OCI-LY7 (cell line): ENCODE results near the gene ELP1. TPM values are rescaled to one million over a fixed set of nuclear protein-coding genes. Genes with fewer than 3 reads are reported as not detected.

Source experiments
- BruUV-seq: library from RNA; stranded (reverse); fragments of 400-500 nt; replicated peaks from 2 replicates; lab custom pipeline; 2021; lab: Mats Ljungman, UMichigan
- CTCF ChIA-PET: fragments of 300-600 bp; sonication (Branson Sonifier 250); formaldehyde crosslinking; loops from one replicate; lab custom pipeline; 2022; ENCODE audit warnings: antibody characterized with exemption; ENCODE audit not compliant: unreplicated experiment; lab: Charles Lee
- POLR2A ChIA-PET: fragments of 300-600 bp; sonication (Branson Sonifier 250); formaldehyde crosslinking; loops from one replicate; lab custom pipeline; 2022; ENCODE audit warnings: antibody characterized with exemption; lab: Charles Lee
- DNase-seq: peaks from one replicate; pipeline ENCODE4 v3.0.0-alpha.2; 2015; ENCODE audit warnings: low spot score
- H2AFZ ChIP-seq: fragments of 200-600 bp; sonication (generic), shearing (Covaris generic); 2 replicates; pipeline ENCODE4 v1.6.1; 2014; ENCODE audit warnings: mild to moderate bottlenecking, antibody characterized with exemption, low read length, moderate library complexity
- H3K27ac ChIP-seq: fragments of 200-600 bp; sonication (generic); 2 replicates; pipeline ENCODE4 v1.5.1; 2014; ENCODE audit warnings: mixed run types, low read depth, mild to moderate bottlenecking, moderate library complexity, low read length, inconsistent platforms; ENCODE audit not compliant: poor library complexity, severe bottlenecking
- H3K36me3 ChIP-seq: fragments of 200-600 bp; sonication (generic); 2 replicates; pipeline ENCODE4 v1.6.1; 2014; ENCODE audit warnings: mild to moderate bottlenecking, antibody characterized with exemption, low read length, moderate library complexity, mixed read lengths; ENCODE audit not compliant: insufficient read depth
- H3K4me1 ChIP-seq: fragments of 200-600 bp; sonication (generic); 2 replicates; pipeline ENCODE4 v1.5.1; 2014; ENCODE audit warnings: mild to moderate bottlenecking, low read length; ENCODE audit not compliant: insufficient read depth, poor library complexity, severe bottlenecking
- H3K4me2 ChIP-seq: fragments of 200-600 bp; sonication (generic); 2 replicates; pipeline ENCODE4 v1.6.1; 2014; ENCODE audit warnings: mild to moderate bottlenecking, low read length
- H3K4me3 ChIP-seq: fragments of 200-600 bp; sonication (generic); 2 replicates; pipeline ENCODE4 v1.5.1; 2014; ENCODE audit warnings: mild to moderate bottlenecking, low read depth, low read length; ENCODE audit not compliant: poor library complexity, severe bottlenecking
- H3K79me2 ChIP-seq: fragments of 200-600 bp; sonication (generic); 2 replicates; pipeline ENCODE4 v1.6.1; 2016; ENCODE audit warnings: low read depth, mild to moderate bottlenecking, low read length, moderate library complexity, mixed read lengths; ENCODE audit not compliant: insufficient read depth
- H3K9me2 ChIP-seq: fragments of 200-600 bp; sonication (generic); 2 replicates; pipeline ENCODE4 v1.6.1; 2016; ENCODE audit warnings: mild to moderate bottlenecking, low read length, mixed read lengths; ENCODE audit not compliant: insufficient read depth
- H3K9me3 ChIP-seq: fragments of 200-600 bp; sonication (generic); 2 replicates; pipeline ENCODE4 v1.6.1; 2014; ENCODE audit warnings: mild to moderate bottlenecking, mixed run types, low read length, mixed read lengths
- H4K20me1 ChIP-seq: fragments of 200-600 bp; sonication (generic); 2 replicates; pipeline ENCODE4 v1.6.1; 2014; ENCODE audit warnings: mild to moderate bottlenecking, antibody characterized with exemption, low read length, moderate library complexity, mixed read lengths; ENCODE audit not compliant: insufficient read depth
- EZH2phosphoT487 ChIP-seq: fragments of 200-600 bp; sonication (generic); IDR thresholded peaks from 2 replicates; pipeline ENCODE4 v1.6.1; 2018; ENCODE audit warnings: low read depth, borderline replicate concordance, mild to moderate bottlenecking, mixed run types, antibody characterized with exemption, low read length, moderate library complexity, mixed read lengths
- intact Hi-C: fragments of 100-400 bp; cut with micrococcal nuclease; formaldehyde crosslinking; loops from one replicate; pipeline ENCODE4 v1.10.0; 2022; ENCODE audit not compliant: unreplicated experiment
- total RNA-seq, 2 experiments: library from RNA; depleted of rRNA in 1 of 2; stranded (reverse); fragments of >200 nt in 1 of 2; shearing (Covaris generic) in 1 of 2; gene quantifications; 2 replicates each; pipeline ENCODE4 v1.2.3, GENCODE V29; 2014 to 2022
- TF ChIP-seq, protein P1 (sequence below): fragments of 200-600 bp; sonication (generic); conservative IDR thresholded peaks from 2 replicates; pipeline ENCODE4 v1.5.1; 2014; ENCODE audit warnings: mild to moderate bottlenecking, antibody characterized with exemption, low read length, moderate library complexity, mixed read lengths

Gene ELP1
- total RNA-seq, 2 experiments from 2014 or later: 33.3 to 42.0 TPM

DNA sequence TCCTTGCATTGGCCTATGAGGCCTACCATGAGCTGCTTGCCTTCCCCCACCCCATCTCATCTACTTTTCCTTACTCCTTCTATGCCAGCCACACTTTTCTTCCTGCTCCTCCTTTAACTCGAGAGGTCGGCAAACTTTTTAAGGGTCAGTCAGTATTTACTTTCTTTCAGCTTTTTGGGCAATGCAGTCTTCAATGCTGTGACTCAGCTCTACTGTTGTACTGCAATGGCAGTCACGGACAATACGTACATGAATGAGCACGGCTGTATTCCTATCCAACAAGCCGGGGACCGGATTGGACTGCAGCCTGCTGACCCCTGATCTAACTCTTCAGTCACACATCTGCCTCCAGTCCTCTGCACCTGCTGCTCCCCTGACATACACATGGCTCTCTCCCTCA lies 72.5 kb downstream of the ELP1 start:
- no peak overlapping the region for H3K4me2 ChIP-seq
- TF ChIP-seq, protein P1, sequence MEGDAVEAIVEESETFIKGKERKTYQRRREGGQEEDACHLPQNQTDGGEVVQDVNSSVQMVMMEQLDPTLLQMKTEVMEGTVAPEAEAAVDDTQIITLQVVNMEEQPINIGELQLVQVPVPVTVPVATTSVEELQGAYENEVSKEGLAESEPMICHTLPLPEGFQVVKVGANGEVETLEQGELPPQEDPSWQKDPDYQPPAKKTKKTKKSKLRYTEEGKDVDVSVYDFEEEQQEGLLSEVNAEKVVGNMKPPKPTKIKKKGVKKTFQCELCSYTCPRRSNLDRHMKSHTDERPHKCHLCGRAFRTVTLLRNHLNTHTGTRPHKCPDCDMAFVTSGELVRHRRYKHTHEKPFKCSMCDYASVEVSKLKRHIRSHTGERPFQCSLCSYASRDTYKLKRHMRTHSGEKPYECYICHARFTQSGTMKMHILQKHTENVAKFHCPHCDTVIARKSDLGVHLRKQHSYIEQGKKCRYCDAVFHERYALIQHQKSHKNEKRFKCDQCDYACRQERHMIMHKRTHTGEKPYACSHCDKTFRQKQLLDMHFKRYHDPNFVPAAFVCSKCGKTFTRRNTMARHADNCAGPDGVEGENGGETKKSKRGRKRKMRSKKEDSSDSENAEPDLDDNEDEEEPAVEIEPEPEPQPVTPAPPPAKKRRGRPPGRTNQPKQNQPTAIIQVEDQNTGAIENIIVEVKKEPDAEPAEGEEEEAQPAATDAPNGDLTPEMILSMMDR: no peak
- no peak for TF ChIP-seq EZH2phosphoT487
- no peaks in the 10 kb centered on the region for H3K9me2 ChIP-seq
- no peak for DNase-seq
- no peaks in the 10 kb centered on the region for H4K20me1 ChIP-seq
- no peaks in the 10 kb centered on the region for H3K79me2 ChIP-seq
- BruUV-seq: no TSS peak
- intact Hi-C loops: no loop called here
- H2AFZ ChIP-seq: no peak overlapping the region
- H3K4me3 ChIP-seq: no peak overlapping the region
- ChIA-PET CTCF (no interaction called here), POLR2A (no interaction called here)
- H3K27ac ChIP-seq: no peak overlapping the region
- H3K36me3 ChIP-seq: no peaks in the 10 kb centered on the region
- no peaks in the 10 kb centered on the region for H3K4me1 ChIP-seq
- no peaks in the 10 kb centered on the region for H3K9me3 ChIP-seq

- Histone ChIP-seq H4K20me1 (no peaks in the 10 kb centered on the region), H3K27ac (no peak overlapping the region), H3K36me3 (no peaks in the 10 kb centered on the region), H3K79me2 (no peaks in the 10 kb centered on the region), H2AFZ (no peak overlapping the region), H3K4me3 (no peak overlapping the region), H3K4me2 (no peak overlapping the region), H3K9me2 (no peaks in the 10 kb centered on the region), H3K9me3 (no peaks in the 10 kb centered on the region), H3K4me1 (no peaks in the 10 kb centered on the region)
- ChIA-PET CTCF (no interaction called here), POLR2A (no interaction called here)
- no peak for DNase-seq
- intact Hi-C loops: no loop called here
- TF ChIP-seq EZH2phosphoT487: no peak
- TF ChIP-seq, protein P1: no peak
- BruUV-seq: no TSS peak
Measured at GRCh38 chr9:108860764-108861163, 73.2 kb downstream of the ELP1 start.

DNA sequence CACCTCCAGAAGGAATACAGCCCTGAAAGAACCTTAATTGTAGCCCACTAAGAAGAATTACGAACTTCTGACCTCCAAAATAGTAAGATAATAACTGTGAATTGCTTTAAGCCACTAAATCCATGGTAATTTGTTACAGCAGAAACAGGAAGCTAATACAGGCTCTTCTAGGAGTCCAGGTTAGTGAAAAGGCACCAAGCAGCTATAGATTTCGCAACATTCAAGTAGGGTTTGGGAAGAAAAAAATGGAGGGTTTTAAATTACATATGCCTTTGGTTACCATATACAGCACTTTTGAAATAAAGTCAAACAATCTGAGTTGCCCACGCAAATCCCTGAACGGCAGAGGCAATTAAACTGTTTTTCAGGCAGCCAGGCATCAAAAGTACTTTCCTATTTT lies 73.6 kb downstream of the ELP1 start:
- POLR2A ChIA-PET: no interaction called here
- H3K36me3 ChIP-seq: no peaks in the 10 kb centered on the region
- H3K4me1 ChIP-seq: no peaks in the 10 kb centered on the region
- no peak for DNase-seq
- no peaks in the 10 kb centered on the region for H3K9me3 ChIP-seq
- no peaks in the 10 kb centered on the region for H3K79me2 ChIP-seq
- H3K4me3 ChIP-seq: no peak overlapping the region
- no peak overlapping the region for H3K27ac ChIP-seq
- H4K20me1 ChIP-seq: no peaks in the 10 kb centered on the region
- no TSS peak for BruUV-seq
- H3K4me2 ChIP-seq: no peak overlapping the region
- CTCF ChIA-PET: no interaction called here
- no peak overlapping the region for H2AFZ ChIP-seq
- TF ChIP-seq, protein P1: no peak
- no peak for TF ChIP-seq EZH2phosphoT487
- H3K9me2 ChIP-seq: no peaks in the 10 kb centered on the region
- intact Hi-C loops: no loop called here
